ENCODE data around the gene VPS29. TPM values are rescaled to one million over a fixed set of nuclear protein-coding genes. Genes with fewer than 3 reads are reported as not detected.

The VPS29 gene
- 52.3 and 80.3 TPM in 2 replicates for total RNA-seq (2014; rRNA removed; shearing (Covaris generic))
- total RNA-seq (2022) = 162 and 168 TPM in 2 replicates
- Bru-seq, nascent RNA = percentile 91 among the genes with signal in this experiment
- percentile 93 among the genes with signal in this experiment for BruChase-seq, experiment 1, labeled RNA remaining after a 6-hour chase
- BruChase-seq, experiment 2, labeled RNA remaining after a 2-hour chase = percentile 93 among the genes with signal in this experiment
- long read RNA-seq, transcript VPS29-208 (2 exons, 810 nt) = minor isoform, 10 of 246 reads
- long read RNA-seq, transcript VPS29-207 (5 exons, 818 nt) = minor isoform, 12 of 246 reads
- long read RNA-seq, transcript VPS29-206 (4 exons, 1,523 nt) = major isoform, 41 of 246 reads
- long read RNA-seq, partial matches to known transcripts = 27 of 246 reads
- long read RNA-seq, other reads (novel, unspliced or antisense) = 156 of 246 reads

GRCh38 chr12:110501752-110502738 lies at the start of gene VPS29, which contains the start of gene RAD9B:
VPS29 (minus strand) TSS chr12:110502111; CDS start chr12:110502051, 60 bp downstream.
RAD9B (plus strand) TSS chr12:110502331; CDS start chr12:110502338, 7 bp downstream.
- H3K27ac ChIP-seq (ENCODE audit: low read depth, low read length, poor library complexity, severe bottlenecking) = peak within 1 kb of the TSS; percentile 80
- peak within 1 kb of the TSS; percentile 93 for H3K4me3 ChIP-seq (ENCODE audit: low read depth, low read length, poor library complexity, severe bottlenecking)
- ChIA-PET CTCF (ENCODE audit: unreplicated experiment) (no interaction called here), POLR2A (interaction anchor here (0.6 to 2.1 kb wide), 7 partner anchors 13 to 104 kb away, joined by 3 to 9 read pairs (median 3); partner anchors contain the start of gene ARPC3)
- H3K9me3 ChIP-seq (ENCODE audit: low read length) = no peaks in the 10 kb centered on the region
- no peaks in the 10 kb centered on the region for H4K20me1 ChIP-seq (ENCODE audit: insufficient read depth, low read length)
- H3K9me2 ChIP-seq (ENCODE audit: insufficient read depth, low read length) = no peaks in the 10 kb centered on the region
- TF ChIP-seq CTCF (conservative IDR thresholded peaks at IDR 0.05; ENCODE audit: low read length) = 0 out of 2 replicates have a peak, but pooled peaks have one; percentile 4
- no peak for TF ChIP-seq EZH2phosphoT487 (IDR thresholded peaks at IDR 0.05; ENCODE audit: borderline replicate concordance, low read depth, low read length)
- peak within 1 kb of the TSS; percentile 67 for H3K4me2 ChIP-seq (ENCODE audit: low read length)
- H3K4me1 ChIP-seq (ENCODE audit: insufficient read depth, low read length, poor library complexity, severe bottlenecking) = peaks cover 29% of the 10 kb centered on the region
- peaks cover 26% of the 10 kb centered on the region for H3K36me3 ChIP-seq (ENCODE audit: insufficient read depth, low read length)
- H2AFZ ChIP-seq (ENCODE audit: low read length) = peak within 1 kb of the TSS; percentile 89
- intact Hi-C loops (cut with micrococcal nuclease; ENCODE audit: unreplicated experiment) = loop anchor here (1.0 to 2.0 kb wide), 2 partner anchors 34 to 51 kb away; partner anchors contain the start of genes ARPC3, FAM216A and GPN3
- peaks cover 44% of the 10 kb centered on the region for H3K79me2 ChIP-seq (ENCODE audit: insufficient read depth, low read depth, low read length)
- peak; percentile 99 for DNase-seq (ENCODE audit: low spot score)
- BruUV-seq (replicated peaks) = TSS peak; percentile 95

- H3K4me3 ChIP-seq (ENCODE audit: low read depth, low read length, poor library complexity, severe bottlenecking) = no peak overlapping the region
- H3K4me2 ChIP-seq (ENCODE audit: low read length) = no peak overlapping the region
- H3K79me2 ChIP-seq (ENCODE audit: insufficient read depth, low read depth, low read length) = peaks cover 68% of the 10 kb centered on the region
- H3K36me3 ChIP-seq (ENCODE audit: insufficient read depth, low read length) = peaks cover 55% of the 10 kb centered on the region
- no peak for DNase-seq (ENCODE audit: low spot score)
- no peak overlapping the region for H3K27ac ChIP-seq (ENCODE audit: low read depth, low read length, poor library complexity, severe bottlenecking)
- no peaks in the 10 kb centered on the region for H3K9me2 ChIP-seq (ENCODE audit: insufficient read depth, low read length)
- intact Hi-C loops (cut with micrococcal nuclease; ENCODE audit: unreplicated experiment) = no loop called here
- H3K4me1 ChIP-seq (ENCODE audit: insufficient read depth, low read length, poor library complexity, severe bottlenecking) = no peaks in the 10 kb centered on the region
- CTCF ChIA-PET (ENCODE audit: unreplicated experiment) = no interaction called here
- POLR2A ChIA-PET = interaction anchor here (0.9 to 1.1 kb wide), 2 partner anchors 51 to 271 kb away, joined by 3 to 4 read pairs; no protein-coding TSS in a partner anchor
- H3K9me3 ChIP-seq (ENCODE audit: low read length) = no peaks in the 10 kb centered on the region
- TF ChIP-seq EZH2phosphoT487 (IDR thresholded peaks at IDR 0.05; ENCODE audit: borderline replicate concordance, low read depth, low read length) = no peak
- no peak for TF ChIP-seq CTCF (conservative IDR thresholded peaks at IDR 0.05; ENCODE audit: low read length)
- no peak overlapping the region for H2AFZ ChIP-seq (ENCODE audit: low read length)
- no TSS peak for BruUV-seq (replicated peaks)
- H4K20me1 ChIP-seq (ENCODE audit: insufficient read depth, low read length) = no peaks in the 10 kb centered on the region
These were observed 49.1 kb upstream of the VPS29 start for GRCh38 chr12:110550981-110551380.

Measured in OCI-LY7 (cell line).